HK-2 (cell line): ENCODE results near the gene GAB3.
"Not testable (repeated sequence)": the region's sequence is repeated elsewhere in the genome, so short reads cannot be mapped to it uniquely, and the experiment has no call there.

Experiments used
- DNase-seq: peaks from one replicate; pipeline ENCODE4 v3.0.0-alpha.2; 2018; ENCODE audit not compliant: unreplicated experiment

Gene GAB3

GRCh38 chrX:154724993-154725756, 25.7 kb downstream of the GAB3 start:
- DNase-seq: no peak

- no peak for DNase-seq
Measured at GRCh38 chrX:154721155-154721554, 29.7 kb downstream of the GAB3 start.

- DNase-seq: no peak
Measured at GRCh38 chrX:154720067-154720466, 30.8 kb downstream of the GAB3 start.

DNA sequence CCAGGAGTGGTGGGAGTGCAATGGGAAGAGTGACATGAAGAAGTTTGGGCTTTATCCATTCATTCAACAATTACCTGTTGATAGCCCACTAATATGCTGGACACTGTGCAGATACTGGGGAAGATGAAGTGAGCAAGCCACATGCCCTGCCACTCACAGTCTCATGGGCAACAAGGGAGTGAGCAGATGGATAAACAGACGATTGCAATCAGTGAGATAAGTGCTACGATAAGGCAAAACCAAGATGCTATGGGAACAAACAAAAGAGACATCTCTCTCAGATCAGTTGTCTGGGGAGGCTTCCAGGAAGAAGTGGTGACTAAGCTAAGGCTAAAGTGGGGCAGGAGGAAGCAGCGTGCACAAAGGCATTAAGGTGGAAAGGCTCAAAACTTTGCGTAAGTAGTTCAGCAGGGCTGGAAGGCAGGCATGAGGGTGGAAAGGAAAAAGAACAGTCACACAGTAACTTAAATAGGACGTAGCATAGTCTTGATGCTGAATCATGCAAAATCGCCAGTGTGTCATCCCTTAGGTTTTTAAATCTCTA, 31.7 kb downstream of the GAB3 start:
- no peak for DNase-seq

DNA sequence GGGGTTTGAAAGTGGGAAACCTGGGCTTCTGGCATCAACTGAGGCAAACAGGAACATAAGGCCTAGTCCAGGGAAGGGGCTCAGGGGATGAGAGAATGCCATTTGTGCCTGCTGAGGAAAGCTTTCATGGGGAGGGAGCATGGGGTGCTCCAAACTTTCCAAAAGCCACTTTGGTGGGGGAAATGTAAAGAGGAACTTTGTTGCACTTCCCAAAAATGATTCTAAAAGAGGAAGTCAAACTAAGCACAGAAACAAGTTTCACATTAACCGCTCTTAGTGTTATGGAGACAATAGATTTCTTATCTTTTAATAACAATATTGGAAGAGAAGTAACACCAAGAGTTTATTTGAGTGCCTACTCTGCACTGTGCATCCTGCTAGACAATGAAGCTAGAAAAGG, 32.3 kb downstream of the GAB3 start:
- DNase-seq: no peak

GRCh38 chrX:154717824-154718223, 33.1 kb downstream of the GAB3 start:
- no peak for DNase-seq

- DNase-seq: no peak
Measured at GRCh38 chrX:154715825-154716224, 35.1 kb downstream of the GAB3 start.

GRCh38 chrX:154714925-154715324, 36.0 kb downstream of the GAB3 start:
- DNase-seq: no peak

- no peak for DNase-seq
Measured at GRCh38 chrX:154712781-154713740, 37.8 kb downstream of the GAB3 start.

DNA sequence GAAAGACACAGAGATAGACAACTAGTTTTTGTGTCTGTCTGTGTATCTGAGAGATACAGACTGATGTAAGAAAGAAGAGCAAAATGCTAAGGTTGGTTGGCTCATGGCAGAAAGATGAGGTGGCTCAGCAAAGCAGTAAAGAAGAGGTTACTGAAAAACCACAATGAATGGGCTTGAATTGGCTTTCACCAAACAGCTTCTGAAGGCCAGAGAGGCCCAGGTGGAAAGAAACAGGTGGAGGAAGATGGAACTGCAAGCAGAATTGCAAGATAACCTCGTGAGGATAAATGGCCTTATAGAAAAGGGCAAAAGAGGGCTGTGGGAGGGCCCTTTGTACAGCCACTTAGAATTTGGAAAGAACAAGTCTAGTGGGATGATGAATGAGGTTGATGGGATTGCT, 39.6 kb downstream of the GAB3 start:
- DNase-seq: no peak

DNA sequence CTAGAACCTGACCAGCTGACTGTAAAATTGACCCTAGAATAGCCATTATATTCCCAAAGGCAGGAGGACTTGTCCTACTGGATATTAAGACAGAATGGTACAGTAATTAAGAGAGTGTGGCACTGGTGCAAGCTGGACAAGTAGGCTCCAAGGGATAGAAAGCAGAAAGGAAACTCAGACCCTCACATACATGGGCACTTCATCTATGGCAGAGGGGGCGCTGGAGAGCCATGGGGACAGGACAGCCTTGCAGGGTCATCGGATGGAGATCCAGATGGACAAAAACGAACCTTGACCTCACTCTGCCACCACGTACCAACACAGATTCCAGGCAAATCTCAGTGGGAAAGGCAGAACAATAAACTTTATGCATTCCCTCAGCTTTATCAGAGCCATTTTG, 40.6 kb downstream of the GAB3 start:
- no peak for DNase-seq

DNA sequence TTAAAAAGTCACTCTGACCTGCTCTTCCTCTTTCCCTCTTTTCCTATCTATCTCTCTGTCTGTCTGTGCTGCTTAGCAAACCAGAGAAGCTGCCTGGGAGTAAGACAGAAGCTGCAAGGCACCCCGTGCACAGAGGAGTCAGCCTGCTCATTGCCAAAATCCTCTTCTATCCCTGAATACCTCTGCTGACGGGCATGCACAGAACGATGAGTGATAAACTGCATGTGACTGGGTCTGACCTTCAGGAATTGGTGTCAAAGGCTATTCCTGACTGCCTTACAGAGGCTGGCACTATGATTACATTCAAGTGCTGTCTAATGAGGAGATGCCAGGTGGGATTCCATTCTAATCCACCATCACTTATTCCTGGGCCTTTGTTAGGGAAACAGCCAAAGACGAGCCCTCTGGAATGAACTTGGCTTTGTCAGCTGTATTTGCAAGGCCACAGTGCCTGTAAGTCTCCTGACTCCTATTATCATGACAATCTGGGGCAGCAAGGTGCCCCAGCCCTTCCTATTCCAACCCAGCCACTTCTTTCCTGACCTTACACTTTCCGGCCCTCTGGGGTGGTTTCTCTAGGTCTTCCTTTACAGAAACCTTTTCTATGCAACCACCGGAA, 52.1 kb downstream of the GAB3 start:
- no peak for DNase-seq

- DNase-seq: no peak
Measured at GRCh38 chrX:154696676-154697045, 54.2 kb downstream of the GAB3 start.

DNA sequence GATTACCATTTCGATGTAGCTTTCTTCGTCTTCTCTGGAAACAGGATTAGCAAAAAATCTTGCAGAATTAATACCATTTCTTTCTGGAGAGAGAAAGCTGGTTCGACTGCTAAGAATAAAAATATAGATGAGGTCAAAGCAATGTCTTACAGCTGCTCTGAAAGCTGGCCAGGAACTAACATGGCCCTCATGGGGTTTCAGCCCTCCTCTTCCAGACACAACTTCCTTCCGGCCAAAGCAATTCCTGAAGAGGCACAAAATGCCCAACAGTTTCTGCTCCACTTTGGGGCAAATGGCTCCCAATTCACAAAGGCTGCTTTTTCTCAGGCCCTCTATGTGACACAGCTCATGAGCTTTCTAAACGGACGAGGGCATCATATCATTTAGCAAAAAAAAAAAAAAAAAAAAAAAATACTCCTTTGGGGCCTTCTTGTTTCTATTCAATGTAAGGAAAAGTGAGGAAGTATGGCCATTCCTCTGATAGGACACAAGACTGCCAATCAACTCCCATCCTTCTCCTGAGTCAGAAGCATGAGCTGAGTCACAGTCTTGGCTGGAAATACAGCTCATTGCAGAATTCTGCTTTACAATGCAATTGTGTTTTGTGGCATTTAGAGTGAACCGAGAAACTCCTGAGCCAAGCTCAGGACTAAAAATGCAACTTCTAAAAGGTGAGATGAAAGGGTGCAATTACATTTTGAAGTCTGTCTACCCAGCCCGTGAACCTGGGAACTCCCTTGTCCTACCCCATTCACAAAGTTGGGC, 54.8 kb downstream of the GAB3 start:
- DNase-seq: no peak

- no peak for DNase-seq
Measured at GRCh38 chrX:154693394-154693793, 57.5 kb downstream of the GAB3 start.

- not testable (repeated sequence) for DNase-seq
Measured at GRCh38 chrX:154690438-154690837, 60.4 kb downstream of the GAB3 start.

DNA sequence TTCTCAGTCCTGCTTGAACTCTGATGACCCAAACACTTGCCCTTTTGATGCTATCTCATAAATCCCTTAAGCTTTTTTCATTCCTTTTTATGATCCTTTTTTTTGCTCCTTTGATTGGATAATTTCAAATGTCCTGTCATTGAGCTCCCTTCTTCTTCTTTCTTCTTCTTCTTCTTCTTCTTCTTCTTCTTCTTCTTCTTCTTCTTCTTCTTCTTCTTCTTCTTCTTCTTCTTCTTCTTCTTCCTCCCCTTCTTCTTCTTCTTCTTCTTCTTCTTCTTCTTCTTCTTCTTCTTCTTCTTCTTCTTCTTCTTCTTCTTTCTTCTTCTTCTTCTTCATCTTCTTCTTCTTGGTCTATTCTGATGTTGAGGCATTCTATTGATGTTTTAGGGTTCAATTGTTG, 78.8 kb downstream of the GAB3 start:
- not testable (repeated sequence) for DNase-seq

DNA sequence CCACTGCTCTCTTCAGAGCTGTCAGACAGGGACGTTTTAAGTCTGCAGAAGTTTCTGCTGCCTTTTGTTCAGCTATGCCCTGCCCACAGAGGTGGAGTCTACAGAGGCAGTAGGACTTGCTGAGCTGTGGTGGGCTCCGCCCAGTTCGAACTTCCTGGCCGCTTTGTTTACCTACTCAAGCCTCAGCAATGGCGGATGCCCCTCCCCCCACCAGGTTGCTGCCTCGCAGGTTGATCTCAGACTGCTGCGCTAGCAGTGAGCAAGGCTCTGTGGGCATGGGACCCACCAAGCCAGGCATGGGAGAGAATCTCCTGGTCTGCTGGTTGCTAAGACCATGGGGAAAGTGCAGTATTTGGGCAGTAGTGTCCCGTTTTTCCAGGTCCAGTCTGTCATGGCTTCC, 80.0 kb downstream of the GAB3 start:
- DNase-seq: not testable (repeated sequence)

GRCh38 chrX:154661899-154662298, 89.0 kb downstream of the GAB3 start:
- no peak for DNase-seq

DNA sequence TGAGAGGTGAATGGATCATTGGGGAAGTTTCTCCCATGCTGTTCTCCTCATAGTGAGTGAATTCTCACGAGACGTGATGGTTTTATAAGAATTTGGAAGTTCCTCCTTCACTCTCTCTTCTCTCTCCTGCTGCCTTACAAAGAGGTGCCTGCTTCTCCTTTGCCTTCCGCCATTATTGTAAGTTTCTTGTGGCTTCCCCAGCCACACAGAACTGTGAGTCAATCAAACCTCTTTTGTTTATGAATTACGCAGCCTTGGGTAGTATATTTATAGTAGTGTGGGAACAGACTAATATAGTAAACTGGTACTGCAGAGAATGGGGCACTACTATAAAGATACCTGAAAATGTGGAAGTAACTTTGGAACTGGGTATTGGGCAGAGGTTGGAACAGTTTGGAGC, 89.7 kb downstream of the GAB3 start:
- no peak for DNase-seq

- no peak for DNase-seq
Measured at GRCh38 chrX:154660541-154660940, 90.3 kb downstream of the GAB3 start.

GRCh38 chrX:154658957-154659356, 91.9 kb downstream of the GAB3 start:
- DNase-seq: no peak
